ENCODE measurements around the gene CTSE.

- no peak for TF ChIP-seq CTCF (conservative IDR thresholded peaks at IDR 0.05; ENCODE audit: low read depth in 2 of 2)
- TF ChIP-seq CREB1 (CRISPR knock-in tag; IDR thresholded peaks at IDR 0.05; ENCODE audit: low read depth) = no peak
- TF ChIP-seq EZH2 (IDR thresholded peaks at IDR 0.05; ENCODE audit: low read depth, unreplicated experiment) = no peak
- no peak for TF ChIP-seq POLR2AphosphoS5 (IDR thresholded peaks at IDR 0.05; ENCODE audit: low read depth)
- TF ChIP-seq REST (IDR thresholded peaks at IDR 0.05; ENCODE audit: unreplicated experiment) = no peak
- no peak for TF ChIP-seq STAT1 (IDR thresholded peaks at IDR 0.05; ENCODE audit: unreplicated experiment)
- TF ChIP-seq EZH2phosphoT487 (IDR thresholded peaks at IDR 0.05; ENCODE audit: unreplicated experiment) = no peak
- no peak for TF ChIP-seq ETS1 (IDR thresholded peaks at IDR 0.05)
- TF ChIP-seq ZNF331 (CRISPR knock-in tag; IDR thresholded peaks at IDR 0.05; ENCODE audit: low read depth) = no peak
- TF ChIP-seq JUNB (IDR thresholded peaks at IDR 0.05; ENCODE audit: unreplicated experiment) = no peak
- no peak for TF ChIP-seq NANOG (IDR thresholded peaks at IDR 0.05; ENCODE audit: borderline replicate concordance)
- TF ChIP-seq ZNF114 (CRISPR knock-in tag; IDR thresholded peaks at IDR 0.05) = no peak
These were observed 29.3 kb downstream of the CTSE start for GRCh38 chr1:205994346-205994745.
